ENCODE results near the gene SRRM5. TPM values are rescaled to one million over a fixed set of nuclear protein-coding genes. Genes with fewer than 3 reads are reported as not detected.

SRRM5 gene
- total and polyA plus RNA-seq, 12 donors: 0.15 to 4.7 (median 0.28) TPM; not detected in 3

DNA sequence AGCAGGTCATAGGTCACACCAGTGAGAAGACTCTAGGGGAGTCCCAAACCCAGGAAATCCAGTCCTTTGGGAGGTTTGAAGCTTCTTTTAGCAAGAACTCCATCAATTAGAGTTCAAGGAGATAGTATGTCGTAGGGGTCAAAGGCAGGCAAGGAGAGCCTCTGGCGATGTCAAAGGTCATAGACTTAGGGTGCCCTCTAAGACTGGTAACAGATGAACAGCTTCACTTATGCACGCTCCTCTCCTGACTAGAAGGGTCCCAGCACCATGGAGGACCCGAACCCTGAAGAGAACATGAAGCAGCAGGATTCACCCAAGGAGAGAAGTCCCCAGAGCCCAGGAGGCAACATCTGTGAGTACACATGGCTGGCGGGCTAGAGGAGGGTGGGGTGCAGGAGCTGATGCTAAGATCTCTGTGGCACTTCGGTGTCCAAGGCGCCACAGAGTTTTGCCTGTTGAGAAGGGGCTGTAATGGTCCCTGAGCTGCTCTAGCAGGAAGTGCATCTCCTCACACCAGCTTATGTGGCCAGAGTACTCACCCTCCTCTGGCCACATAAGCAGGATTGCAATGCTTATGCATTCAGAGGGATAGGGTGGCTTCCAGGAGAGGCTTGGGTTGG, 14.9 kb upstream of the SRRM5 start:
- Histone ChIP-seq H3K36me3 (replicated peaks in 1 of 2) (peaks cover 0 to 34% of the 10 kb centered on the region in 2 donors), H3K27me3 (no peaks in the 10 kb centered on the region), H3K27ac (peak overlapping the region; percentile 92 to 97 (median 95)), H3K4me1 (replicated peaks in 1 of 2) (peaks cover 20 to 30% of the 10 kb centered on the region in 2 donors), H3K9me3 (replicated peaks in 1 of 3) (no peaks in the 10 kb centered on the region), H3K4me3 (peak overlapping the region; percentile 14 to 57 (median 40))
- DNase-seq: peak in 1 of 7 donors; percentile 38
- 14 to 25% (median 24%) methylated on average over 6 to 7 of the region's 7 CpGs for WGBS, 4 donors
- TF ChIP-seq, protein P1, sequence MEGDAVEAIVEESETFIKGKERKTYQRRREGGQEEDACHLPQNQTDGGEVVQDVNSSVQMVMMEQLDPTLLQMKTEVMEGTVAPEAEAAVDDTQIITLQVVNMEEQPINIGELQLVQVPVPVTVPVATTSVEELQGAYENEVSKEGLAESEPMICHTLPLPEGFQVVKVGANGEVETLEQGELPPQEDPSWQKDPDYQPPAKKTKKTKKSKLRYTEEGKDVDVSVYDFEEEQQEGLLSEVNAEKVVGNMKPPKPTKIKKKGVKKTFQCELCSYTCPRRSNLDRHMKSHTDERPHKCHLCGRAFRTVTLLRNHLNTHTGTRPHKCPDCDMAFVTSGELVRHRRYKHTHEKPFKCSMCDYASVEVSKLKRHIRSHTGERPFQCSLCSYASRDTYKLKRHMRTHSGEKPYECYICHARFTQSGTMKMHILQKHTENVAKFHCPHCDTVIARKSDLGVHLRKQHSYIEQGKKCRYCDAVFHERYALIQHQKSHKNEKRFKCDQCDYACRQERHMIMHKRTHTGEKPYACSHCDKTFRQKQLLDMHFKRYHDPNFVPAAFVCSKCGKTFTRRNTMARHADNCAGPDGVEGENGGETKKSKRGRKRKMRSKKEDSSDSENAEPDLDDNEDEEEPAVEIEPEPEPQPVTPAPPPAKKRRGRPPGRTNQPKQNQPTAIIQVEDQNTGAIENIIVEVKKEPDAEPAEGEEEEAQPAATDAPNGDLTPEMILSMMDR (IDR thresholded peaks at IDR 0.05): no peak
- TF ChIP-seq POLR2A (IDR thresholded peaks at IDR 0.05): no peak
- intact Hi-C loops (cut with DNase I): loop anchor here in 1 of 2 donors (10.0 kb wide), 1 partner anchor 58 kb away; no protein-coding TSS in a partner anchor

DNA sequence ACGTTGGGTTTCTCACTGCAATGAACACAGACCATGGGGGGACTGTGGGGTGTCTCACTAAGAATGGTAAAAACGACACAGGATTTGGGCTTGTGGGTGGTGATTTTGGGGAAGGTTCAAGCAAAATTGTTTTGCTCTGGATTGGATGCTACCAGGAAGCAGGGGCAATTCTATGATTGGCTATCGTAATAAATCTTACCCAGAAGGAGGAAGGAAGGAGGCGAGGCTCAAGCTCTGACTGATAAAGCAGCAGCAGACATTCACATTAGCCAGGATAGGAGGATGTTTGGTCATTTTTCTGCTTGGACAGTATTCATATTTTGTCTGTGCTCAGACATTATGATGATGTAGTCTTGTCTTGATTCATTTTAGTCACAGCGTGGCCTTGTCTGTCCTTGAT, 14.0 kb upstream of the SRRM5 start:
- H3K27me3 ChIP-seq: no peaks in the 10 kb centered on the region
- no peak overlapping the region for H3K4me3 ChIP-seq
- peak overlapping the region in 4 of 5 donors; percentile 95 to 97 (median 96) for H3K27ac ChIP-seq
- DNase-seq: no peak
- H3K36me3 ChIP-seq (replicated peaks in 1 of 2): peaks cover 0 to 30% of the 10 kb centered on the region in 2 donors
- 14 to 35% (median 18%) methylated on average over 5 of the region's 5 CpGs for WGBS, 4 donors
- peaks cover 20 to 30% of the 10 kb centered on the region in 2 donors for H3K4me1 ChIP-seq (replicated peaks in 1 of 2)
- intact Hi-C loops (cut with DNase I): loop anchor here in 1 of 2 donors (10.0 kb wide), 1 partner anchor 57 kb away; no protein-coding TSS in a partner anchor
- H3K9me3 ChIP-seq (replicated peaks in 1 of 3): no peaks in the 10 kb centered on the region
- TF ChIP-seq, protein P1 (IDR thresholded peaks at IDR 0.05): no peak
- peak in 1 of 2 donors; percentile 29 for TF ChIP-seq POLR2A (IDR thresholded peaks at IDR 0.05)

DNA sequence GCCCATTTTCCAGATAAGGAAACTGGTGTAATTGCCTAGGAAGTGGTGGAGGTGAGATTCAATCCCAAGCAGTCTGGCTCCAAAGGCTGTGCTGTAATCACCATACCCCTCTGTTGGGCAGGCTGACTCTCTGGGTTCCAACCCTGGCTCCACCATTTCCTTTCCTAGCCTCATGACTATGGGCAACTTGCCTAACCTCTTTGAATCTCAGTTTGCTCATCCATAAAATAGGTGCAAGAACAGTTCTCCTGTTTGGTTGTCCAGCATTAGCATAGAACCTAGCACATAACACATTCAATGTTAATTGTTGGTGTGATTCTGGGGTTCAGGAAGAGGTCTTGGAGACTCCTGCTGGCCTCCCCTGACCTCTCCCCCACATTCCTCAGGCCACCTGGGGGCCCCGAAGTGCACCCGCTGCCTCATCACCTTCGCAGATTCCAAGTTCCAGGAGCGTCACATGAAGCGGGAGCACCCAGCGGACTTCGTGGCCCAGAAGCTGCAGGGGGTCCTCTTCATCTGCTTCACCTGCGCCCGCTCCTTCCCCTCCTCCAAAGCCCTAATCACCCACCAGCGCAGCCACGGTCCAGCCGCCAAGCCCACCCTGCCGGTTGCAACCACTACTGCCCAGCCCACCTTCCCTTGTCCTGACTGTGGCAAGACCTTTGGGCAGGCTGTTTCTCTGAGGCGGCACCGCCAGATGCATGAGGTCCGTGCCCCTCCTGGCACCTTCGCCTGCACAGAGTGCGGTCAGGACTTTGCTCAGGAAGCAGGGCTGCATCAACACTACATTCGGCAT, 13.2 kb upstream of the SRRM5 start:
- intact Hi-C loops (cut with DNase I): loop anchor here in 1 of 2 donors (10.0 kb wide), 1 partner anchor 56 kb away; no protein-coding TSS in a partner anchor
- Histone ChIP-seq H3K36me3 (replicated peaks in 1 of 2) (peaks cover 0 to 23% of the 10 kb centered on the region in 2 donors), H3K4me3 (no peak overlapping the region), H3K9me3 (replicated peaks in 1 of 3) (no peaks in the 10 kb centered on the region), H3K4me1 (replicated peaks in 1 of 2) (peaks cover 20 to 29% of the 10 kb centered on the region in 2 donors), H3K27me3 (no peaks in the 10 kb centered on the region), H3K27ac (peak overlapping the region in 3 of 5 donors; percentile 10 to 96 (median 95))
- TF ChIP-seq POLR2A (IDR thresholded peaks at IDR 0.05): no peak
- TF ChIP-seq, protein P1 (IDR thresholded peaks at IDR 0.05): no peak
- DNase-seq: no peak
- WGBS, 4 donors: 92 to 94% (median 93%) methylated on average over 17 to 19 of the region's 19 CpGs

Data from adrenal gland (tissue), 12 donors.